Esophagus muscularis mucosa (tissue), 4 donors: Measurements from ENCODE around the gene AADACL4.

Experiments used
- EP300 ChIP-seq: sonication (generic); formaldehyde crosslinking; IDR thresholded peaks from one replicate; pipeline ENCODE4 v1.6.1; 2017; ENCODE audit warnings: antibody characterized with exemption
- POLR2A ChIP-seq: fragments of 450-650 bp; IDR thresholded peaks from one replicate; pipeline ENCODE4 v1.6.1; 2017; ENCODE audit warnings: antibody characterized with exemption, moderate library complexity, mild to moderate bottlenecking, low read depth
- POLR2AphosphoS5 ChIP-seq, 2 donors: sonication (generic); formaldehyde crosslinking; IDR thresholded peaks; one replicate each; pipeline ENCODE4 v1.6.1; 2017; ENCODE audit warnings: antibody characterized with exemption in 2 of 2
- TF ChIP-seq, protein P1 (sequence below), 3 experiments: fragments of 200-600 bp in 2 of 3; fragments of 450-650 bp in 1 of 3; sonication (generic) in 2 of 3; IDR thresholded peaks; one replicate each; pipeline ENCODE4 v1.5.1; 2017 to 2019; ENCODE audit warnings: antibody characterized with exemption in 3 of 3, mild to moderate bottlenecking in 2 of 3, moderate library complexity in 1 of 3

DNA sequence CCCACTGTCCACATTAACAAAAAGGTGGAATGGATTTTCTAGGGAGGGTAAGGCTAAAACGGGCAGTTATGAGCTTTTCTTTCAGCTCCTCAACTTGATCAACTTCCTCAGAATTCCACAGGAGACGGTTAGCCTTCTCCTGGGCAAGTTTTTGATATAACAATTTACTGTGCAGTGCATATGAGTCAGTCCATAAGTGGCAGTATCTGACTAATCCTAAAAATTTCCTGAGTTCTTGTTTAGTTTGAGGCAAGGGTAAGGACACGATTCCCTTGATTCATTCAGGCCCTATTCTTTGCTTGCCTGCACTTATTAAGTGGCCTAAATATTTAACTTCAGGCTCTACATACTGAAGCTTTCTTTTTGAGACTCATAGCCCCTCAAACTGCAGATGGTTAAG lies 65.8 kb downstream of the AADACL4 start:
- TF ChIP-seq POLR2AphosphoS5 (IDR thresholded peaks at IDR 0.05) (no peak), POLR2A (no peak), EP300 (no peak)
- TF ChIP-seq, protein P1, sequence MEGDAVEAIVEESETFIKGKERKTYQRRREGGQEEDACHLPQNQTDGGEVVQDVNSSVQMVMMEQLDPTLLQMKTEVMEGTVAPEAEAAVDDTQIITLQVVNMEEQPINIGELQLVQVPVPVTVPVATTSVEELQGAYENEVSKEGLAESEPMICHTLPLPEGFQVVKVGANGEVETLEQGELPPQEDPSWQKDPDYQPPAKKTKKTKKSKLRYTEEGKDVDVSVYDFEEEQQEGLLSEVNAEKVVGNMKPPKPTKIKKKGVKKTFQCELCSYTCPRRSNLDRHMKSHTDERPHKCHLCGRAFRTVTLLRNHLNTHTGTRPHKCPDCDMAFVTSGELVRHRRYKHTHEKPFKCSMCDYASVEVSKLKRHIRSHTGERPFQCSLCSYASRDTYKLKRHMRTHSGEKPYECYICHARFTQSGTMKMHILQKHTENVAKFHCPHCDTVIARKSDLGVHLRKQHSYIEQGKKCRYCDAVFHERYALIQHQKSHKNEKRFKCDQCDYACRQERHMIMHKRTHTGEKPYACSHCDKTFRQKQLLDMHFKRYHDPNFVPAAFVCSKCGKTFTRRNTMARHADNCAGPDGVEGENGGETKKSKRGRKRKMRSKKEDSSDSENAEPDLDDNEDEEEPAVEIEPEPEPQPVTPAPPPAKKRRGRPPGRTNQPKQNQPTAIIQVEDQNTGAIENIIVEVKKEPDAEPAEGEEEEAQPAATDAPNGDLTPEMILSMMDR (IDR thresholded peaks at IDR 0.05), result no peak
